Mononuclear cell (primary cell): Measurements from ENCODE around the gene RNASEL. TPM values are rescaled to one million over a fixed set of nuclear protein-coding genes. Genes with fewer than 3 reads are reported as not detected.
A peak's percentile ranks its signal among the peaks of the same experiment; 100 is the strongest.

Experiments
- H3K27me3 ChIP-seq: 2 replicates; pipeline ENCODE4 v1.6.0; 2011; ENCODE audit warnings: low read length, control low read depth; ENCODE audit not compliant: insufficient read depth
- H3K4me1 ChIP-seq: 2 replicates; pipeline ENCODE4 v1.5.1; 2011; ENCODE audit warnings: mild to moderate bottlenecking, low read length, control low read depth; ENCODE audit not compliant: insufficient read depth
- H3K4me3 ChIP-seq: 2 replicates; pipeline ENCODE4 v1.5.1; 2011; ENCODE audit warnings: mild to moderate bottlenecking, low read length, moderate library complexity
- H3K9me3 ChIP-seq: 2 replicates; pipeline ENCODE4 v1.5.1; 2011; ENCODE audit warnings: low read depth, mild to moderate bottlenecking, control low read depth, low read length
- total RNA-seq: library from RNA; depleted of rRNA; stranded (reverse); fragments of >200 nt; gene quantifications from one replicate; pipeline ENCODE4 v1.2.3, GENCODE V29; 2012

The RNASEL gene
- total RNA-seq, 1 donor = 2.9 TPM

DNA sequence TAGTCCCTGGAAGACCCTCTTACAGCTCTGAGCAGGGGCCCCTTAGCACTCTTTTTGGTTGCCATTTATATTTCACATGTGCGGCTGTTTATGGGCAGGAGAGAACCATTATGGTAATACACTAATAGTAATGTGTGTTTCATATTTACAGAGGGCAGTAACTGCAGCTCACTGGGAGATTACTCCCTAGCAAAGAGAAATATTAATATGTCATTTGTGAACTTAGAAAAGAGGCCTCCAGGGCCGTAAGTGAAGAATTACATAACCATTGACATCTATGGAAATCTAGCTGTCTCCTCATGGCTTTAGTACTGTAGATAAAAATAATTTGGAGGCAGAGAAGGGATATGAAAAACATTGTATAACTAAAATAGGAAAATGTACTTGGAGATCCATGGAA, 38.6 kb upstream of the RNASEL start:
- H3K27me3 ChIP-seq = no peaks in the 10 kb centered on the region
- no peak overlapping the region for H3K4me3 ChIP-seq
- H3K9me3 ChIP-seq = no peaks in the 10 kb centered on the region
- H3K4me1 ChIP-seq = peaks cover 23% of the 10 kb centered on the region

DNA sequence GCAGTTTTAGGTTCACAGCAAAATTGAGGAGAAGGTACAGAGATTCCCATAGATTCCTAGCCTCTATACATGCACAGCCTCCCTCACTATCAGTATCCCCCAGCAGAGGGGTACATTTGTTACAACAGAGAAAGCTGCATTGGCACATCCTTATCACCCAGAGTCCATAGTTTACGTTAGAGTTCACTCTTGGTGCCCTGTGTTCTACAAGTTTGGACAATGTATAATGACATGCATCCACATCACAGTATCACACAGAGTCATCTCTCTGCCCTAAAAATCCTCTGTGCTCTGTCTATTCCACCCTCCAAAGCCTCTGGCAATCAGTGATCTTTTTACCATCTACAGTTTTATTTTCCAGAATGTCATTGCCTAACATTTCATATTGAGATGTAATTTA, 37.5 kb upstream of the RNASEL start:
- H3K9me3 ChIP-seq = no peaks in the 10 kb centered on the region
- peaks cover 23% of the 10 kb centered on the region for H3K4me1 ChIP-seq
- no peak overlapping the region for H3K4me3 ChIP-seq
- no peaks in the 10 kb centered on the region for H3K27me3 ChIP-seq

DNA sequence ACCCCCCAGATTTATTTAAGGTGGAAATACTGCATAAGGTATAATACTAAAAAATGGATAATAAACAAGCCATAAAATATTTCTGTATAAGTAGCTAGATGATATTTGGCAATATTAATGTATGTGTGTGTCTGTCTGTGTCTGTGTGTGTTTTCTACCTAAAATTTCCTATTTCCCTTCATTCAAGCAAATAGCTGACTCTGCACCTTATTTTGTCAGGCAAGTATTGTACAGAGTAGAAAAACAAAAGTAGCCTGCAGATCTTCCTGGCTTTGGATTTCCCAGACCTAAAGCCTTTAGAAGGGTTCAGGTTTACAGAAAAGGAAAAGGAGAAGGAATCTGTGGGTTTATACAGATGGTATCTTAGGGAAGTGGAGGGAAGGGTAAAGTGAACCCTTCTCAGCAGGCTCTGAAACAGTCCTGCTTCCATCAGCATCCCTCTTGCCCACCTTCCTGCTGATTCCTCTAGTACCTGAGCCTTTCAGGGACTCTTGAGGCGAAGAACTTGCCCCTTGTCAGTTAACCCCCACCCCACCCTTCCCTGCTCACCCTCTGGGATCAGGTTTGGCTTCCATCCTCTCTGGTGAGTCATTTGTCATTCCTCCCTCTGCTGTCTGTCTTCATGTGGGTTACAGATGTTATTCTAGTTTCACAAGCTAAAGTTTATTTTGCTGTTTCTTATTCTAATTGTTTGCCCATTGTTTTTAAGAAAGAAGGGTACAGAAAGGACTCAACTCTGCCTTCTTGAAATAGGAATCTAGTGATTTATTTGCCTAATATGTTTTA, 36.9 kb upstream of the RNASEL start:
- peaks cover 23% of the 10 kb centered on the region for H3K4me1 ChIP-seq
- no peaks in the 10 kb centered on the region for H3K27me3 ChIP-seq
- no peaks in the 10 kb centered on the region for H3K9me3 ChIP-seq
- H3K4me3 ChIP-seq = no peak overlapping the region

DNA sequence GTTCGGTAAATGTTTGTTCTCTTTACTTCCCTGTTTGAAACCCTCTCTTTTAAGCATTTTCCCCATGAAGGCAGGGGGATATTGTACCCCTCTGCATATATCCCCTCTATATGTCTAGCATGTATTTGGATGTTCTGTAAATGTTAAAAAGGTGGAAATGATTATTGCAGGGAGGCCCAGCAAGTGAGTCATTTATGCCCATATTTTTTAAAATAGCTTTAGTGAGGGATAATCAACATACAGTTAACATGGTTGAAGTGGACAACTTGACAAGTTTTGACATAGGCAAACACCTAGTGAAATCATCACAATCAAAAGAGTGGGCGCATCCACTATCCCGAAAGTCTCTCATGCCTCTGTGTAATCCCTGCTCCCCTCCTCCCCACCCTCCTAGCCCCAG, 36.0 kb upstream of the RNASEL start:
- Histone ChIP-seq H3K4me1 (peaks cover 18% of the 10 kb centered on the region), H3K9me3 (no peaks in the 10 kb centered on the region), H3K27me3 (no peaks in the 10 kb centered on the region), H3K4me3 (no peak overlapping the region)

DNA sequence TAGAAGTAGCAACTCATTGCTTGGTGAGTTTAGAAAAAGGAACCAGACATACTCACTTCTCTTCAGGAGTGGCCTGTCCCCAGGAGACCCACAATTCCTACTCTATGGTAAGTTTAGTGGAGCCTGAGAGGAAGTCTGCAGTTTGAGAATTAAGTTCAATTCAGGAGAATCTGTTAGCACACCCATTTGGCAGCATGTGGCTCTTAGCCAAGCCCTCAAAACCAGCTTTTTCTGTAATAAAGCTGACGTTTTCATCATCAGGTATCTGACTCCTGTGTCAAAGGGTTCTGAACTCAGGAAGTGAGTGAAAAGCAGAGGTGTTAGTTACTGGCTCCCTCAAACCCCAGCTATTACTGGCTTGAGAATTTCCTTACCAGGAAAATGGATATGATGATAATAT, 35.5 kb upstream of the RNASEL start:
- Histone ChIP-seq H3K4me3 (no peak overlapping the region), H3K9me3 (no peaks in the 10 kb centered on the region), H3K4me1 (peaks cover 13% of the 10 kb centered on the region), H3K27me3 (no peaks in the 10 kb centered on the region)

DNA sequence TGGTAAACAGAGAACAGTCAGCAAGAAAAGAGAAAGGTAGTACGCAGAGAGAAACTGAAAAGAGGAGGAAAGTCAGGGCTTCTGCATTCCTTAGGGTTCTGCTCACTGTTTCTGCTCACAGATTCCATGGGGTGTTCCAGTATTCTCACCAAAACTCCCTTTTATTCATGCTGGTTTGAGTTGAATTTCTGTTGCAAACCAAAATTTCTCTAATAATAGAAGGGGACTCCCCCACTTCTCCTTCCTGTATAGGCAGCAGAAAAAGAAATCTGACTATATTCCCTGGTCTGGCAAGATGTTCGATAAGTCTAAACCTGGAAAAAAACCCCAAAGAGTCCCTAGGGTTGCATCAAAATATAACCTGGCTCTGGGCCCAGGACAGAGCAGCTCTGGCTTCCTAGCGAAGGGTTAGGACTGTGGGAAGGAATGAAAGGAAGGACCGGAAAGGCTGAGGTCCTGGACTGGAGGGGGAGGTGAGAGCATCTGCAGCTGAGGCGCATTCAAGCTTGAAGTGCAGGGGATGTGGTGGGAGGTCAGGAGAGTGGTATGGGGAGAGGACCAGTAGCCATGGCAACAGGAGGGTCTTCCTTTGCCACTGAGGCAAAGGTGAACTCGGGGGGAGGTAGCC, 34.0 kb upstream of the RNASEL start:
- Histone ChIP-seq H3K9me3 (no peaks in the 10 kb centered on the region), H3K4me1 (peaks cover 7% of the 10 kb centered on the region), H3K4me3 (no peak overlapping the region), H3K27me3 (peaks cover 11% of the 10 kb centered on the region)

DNA sequence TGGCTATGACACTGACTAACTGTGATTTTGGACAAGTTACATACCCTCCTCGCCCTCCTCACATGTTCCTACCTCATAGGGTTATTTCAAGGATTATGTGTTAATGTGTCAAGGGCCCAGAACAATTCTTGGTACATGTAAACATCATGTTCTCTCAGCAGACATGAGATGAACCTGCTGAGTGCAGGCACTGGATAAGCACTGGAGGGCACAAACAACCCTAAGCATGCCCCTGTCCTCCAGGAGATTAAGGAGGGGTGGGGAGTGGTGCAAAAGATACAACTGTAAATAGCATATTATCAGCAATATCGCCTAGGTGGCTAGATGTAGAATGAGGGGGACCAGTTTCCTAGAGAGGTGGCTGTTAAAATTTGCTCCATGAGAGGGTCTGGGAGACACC, 32.9 kb upstream of the RNASEL start:
- H3K27me3 ChIP-seq = peaks cover 22% of the 10 kb centered on the region
- peaks cover 7% of the 10 kb centered on the region for H3K4me1 ChIP-seq
- H3K9me3 ChIP-seq = no peaks in the 10 kb centered on the region
- no peak overlapping the region for H3K4me3 ChIP-seq

DNA sequence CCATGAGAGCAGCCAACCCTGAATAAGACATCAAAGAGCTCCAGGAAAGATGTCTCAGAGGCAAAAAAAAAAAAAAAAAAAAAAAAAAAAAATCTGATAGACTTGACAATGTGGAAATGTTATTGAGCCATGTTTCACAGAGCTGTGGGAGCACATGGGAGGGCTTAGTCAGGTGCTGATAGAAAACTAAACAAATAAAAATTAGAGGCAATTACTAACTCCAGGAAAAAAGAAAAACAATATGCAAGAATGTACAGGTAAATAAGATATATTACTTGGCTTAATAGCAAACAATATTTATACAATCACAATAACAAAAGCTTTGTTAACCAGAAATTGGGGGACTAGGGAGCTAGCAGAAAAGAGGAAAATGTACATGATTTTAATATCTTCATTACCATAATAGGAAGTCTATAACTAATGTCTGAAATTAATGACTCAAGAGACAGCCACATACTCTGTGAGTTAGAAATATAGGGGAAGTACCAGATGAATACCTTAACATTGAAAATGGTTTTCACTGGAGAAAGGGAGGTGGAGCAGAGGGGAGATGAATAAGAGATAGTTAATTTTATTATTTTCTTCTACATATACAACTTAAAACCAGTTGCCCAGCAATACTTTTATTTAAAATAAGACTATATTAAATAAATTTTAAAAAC, 32.0 kb upstream of the RNASEL start:
- Histone ChIP-seq H3K27me3 (peaks cover 26% of the 10 kb centered on the region), H3K4me3 (no peak overlapping the region), H3K9me3 (no peaks in the 10 kb centered on the region), H3K4me1 (peaks cover 16% of the 10 kb centered on the region)

DNA sequence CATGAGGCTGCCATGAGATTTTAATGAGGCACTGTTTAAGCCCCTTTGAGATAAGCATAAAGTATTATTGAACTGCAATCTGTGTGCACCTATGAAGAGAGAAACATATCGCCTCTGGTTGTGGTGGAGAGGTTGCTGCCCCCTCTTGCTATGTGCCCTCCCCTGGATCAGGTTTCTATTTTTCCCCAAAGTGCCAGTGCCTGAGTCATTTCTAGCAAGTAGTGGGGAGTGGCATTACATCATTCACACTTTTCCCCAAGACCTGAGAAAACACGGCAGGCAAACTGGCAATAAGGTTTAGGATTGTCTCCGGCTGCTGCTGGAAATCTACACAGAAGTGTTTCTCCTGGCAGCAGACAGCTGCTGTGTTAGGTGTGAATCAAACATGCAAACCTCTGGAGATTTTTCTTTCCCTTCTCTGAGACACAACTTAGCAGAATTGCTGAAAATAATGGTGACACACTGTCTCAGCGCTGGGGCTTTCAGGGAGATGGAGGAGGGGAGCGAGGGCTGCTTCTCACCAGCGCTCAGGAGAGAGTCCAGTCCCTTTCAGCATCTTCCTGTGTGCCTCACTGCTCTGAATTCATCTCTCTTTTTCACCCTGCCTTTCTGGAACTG, 28.8 kb upstream of the RNASEL start:
- no peak overlapping the region for H3K4me3 ChIP-seq
- peaks cover 55% of the 10 kb centered on the region for H3K27me3 ChIP-seq
- no peaks in the 10 kb centered on the region for H3K9me3 ChIP-seq
- H3K4me1 ChIP-seq = peaks cover 32% of the 10 kb centered on the region

DNA sequence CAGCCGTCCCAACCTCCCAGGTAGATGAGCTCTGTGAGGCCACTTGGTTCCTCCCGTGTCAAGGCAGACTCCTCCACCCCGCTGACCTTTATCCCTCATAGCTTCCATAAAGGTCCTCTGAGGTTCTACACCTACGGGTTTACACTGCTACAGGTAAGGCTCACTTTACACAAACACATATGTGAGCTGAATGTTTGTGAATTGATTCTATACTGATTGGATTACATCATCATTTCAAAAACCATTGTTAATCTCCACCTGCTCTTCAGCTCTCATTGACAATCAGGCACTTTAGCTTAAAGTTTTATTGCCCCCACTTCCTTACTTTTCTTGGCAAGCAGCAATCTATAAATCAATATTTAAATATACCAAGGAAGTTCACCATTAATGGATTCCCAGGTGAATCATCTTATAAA, 28.0 kb upstream of the RNASEL start:
- Histone ChIP-seq H3K27me3 (peaks cover 61% of the 10 kb centered on the region), H3K9me3 (no peaks in the 10 kb centered on the region), H3K4me1 (peaks cover 32% of the 10 kb centered on the region), H3K4me3 (no peak overlapping the region)

DNA sequence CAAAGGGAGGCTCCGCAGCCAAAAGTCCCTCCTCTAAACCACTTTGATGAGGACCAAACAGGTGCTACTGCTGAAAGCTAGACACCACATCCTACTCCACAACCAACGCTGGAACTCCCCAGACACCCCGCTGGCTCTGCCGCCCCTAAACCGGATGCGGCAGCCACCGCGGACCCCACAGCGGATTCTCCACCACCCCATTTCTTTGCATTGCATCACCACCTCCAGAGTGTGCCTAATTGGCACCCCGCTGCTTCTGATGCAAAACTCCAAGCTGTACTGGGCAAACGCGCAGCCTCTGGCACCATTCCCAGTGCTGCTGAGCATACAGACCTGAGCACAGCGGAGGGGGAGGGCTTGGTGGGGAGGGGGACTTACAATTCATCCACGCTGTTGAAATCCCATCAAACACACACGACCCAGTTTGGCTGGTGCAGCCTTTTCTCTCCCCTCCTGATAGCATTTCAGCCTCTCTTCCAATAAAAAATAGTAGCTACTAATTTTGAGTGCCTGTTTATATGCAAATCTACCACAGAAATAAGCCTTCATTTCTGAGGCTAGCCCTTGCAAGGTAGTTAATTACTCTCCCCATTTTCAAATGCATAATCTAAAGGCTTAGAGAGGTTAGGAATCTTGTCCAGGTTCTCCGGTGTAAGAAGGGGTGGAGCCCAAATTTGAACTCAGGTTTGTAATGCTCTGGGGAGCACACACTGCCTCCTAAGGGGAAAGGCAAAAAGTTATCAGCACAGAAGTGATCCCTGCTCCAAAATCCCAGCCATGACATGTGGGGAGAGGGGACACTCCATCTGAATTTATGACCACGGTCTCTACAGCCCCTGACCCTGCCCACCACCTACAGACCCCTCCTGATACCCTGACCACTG, 27.3 kb upstream of the RNASEL start:
- Histone ChIP-seq H3K9me3 (no peaks in the 10 kb centered on the region), H3K4me3 (no peak overlapping the region), H3K4me1 (peaks cover 32% of the 10 kb centered on the region), H3K27me3 (peaks cover 61% of the 10 kb centered on the region)

DNA sequence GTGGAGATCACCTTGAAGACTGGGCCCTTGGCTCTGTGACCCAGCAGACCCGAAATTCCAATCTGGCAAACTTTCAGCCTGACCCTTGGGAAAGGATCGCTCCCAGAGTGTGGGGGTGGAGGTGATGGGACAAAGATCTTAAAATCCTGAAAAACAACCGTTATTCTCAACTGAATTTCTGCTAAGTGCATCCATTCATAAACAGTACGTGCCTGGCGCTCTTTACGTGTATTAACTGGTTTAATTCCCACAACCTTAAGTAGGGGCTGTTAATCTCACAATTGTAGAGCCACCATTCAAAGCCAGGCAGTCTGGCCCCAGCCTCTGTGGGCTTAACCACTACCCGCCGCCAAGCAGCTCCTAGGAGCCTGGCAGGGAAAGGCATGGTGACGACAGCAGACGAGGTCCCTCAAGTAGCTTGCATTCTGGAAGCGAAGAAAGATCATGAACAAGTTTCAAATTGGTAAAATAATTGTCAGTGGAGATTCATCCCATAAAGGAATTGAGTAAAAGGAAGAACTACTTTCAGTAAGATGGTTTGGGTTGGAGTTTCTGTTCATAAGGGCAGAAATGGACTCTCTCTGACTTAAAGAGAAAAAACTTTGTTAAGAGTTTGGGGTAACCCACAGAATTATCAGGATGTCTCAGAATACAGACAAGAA, 26.5 kb upstream of the RNASEL start:
- Histone ChIP-seq H3K4me1 (peaks cover 32% of the 10 kb centered on the region), H3K9me3 (no peaks in the 10 kb centered on the region), H3K4me3 (peak overlapping the region; percentile 43), H3K27me3 (peaks cover 64% of the 10 kb centered on the region)

DNA sequence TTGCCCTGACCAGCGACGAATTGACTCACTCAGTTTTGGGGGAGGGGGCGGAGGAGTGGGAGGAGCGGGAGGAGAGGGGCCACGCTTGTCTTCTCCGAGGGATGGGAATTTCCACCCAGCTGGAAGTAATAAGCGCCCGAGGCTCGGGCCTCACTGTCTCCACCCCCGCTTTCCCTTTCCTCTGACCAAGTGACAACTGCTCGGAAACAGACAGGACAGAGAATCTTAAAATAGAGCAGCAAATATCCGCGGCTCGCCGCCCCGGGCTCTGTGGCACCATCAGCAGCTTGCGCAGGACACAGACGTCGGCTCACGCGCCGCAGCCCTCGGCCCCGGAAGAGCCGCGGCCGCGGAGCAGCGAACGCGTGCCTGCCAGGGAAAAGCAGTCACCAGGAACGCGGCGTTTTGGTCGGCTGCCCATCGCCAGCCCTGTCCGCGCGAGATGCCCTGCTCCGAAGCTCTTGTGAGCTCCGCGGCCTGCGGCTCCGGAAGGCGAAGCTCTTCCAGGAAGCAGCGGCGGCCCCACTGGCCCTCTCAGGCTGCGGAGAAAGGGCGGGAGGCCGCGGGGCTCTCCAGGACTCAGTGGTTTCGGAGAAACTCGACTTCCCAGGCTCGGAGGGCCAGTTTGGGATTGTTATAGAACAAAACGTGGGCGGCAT, 25.9 kb upstream of the RNASEL start:
- Histone ChIP-seq H3K4me1 (peaks cover 32% of the 10 kb centered on the region), H3K4me3 (peak overlapping the region; percentile 43), H3K9me3 (no peaks in the 10 kb centered on the region), H3K27me3 (peaks cover 65% of the 10 kb centered on the region)

DNA sequence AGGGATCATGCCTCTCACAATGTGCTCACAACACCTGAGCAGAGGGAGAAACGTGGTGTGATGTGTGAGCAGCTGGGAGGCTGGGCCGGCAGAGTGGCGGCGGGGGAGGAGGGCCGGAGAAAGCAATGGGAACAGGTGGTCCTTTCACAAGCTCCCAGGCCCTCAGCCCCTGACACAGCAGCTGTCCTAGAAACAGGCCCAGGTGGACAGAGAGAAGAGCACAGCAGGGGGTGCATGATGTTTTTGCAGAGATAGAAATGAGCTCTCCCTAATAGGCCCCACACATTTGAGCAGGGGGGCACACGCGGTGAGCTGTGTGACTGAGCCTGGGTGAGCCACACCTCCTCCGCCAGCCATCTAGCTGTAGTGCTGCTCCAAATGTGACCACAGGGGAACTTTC, 22.7 kb upstream of the RNASEL start:
- Histone ChIP-seq H3K9me3 (no peaks in the 10 kb centered on the region), H3K27me3 (peaks cover 42% of the 10 kb centered on the region), H3K4me1 (peaks cover 31% of the 10 kb centered on the region), H3K4me3 (no peak overlapping the region)
